Kidney (tissue), 14 donors: ENCODE results near the gene EIF3A. TPM values are rescaled to one million over a fixed set of nuclear protein-coding genes. Genes with fewer than 3 reads are reported as not detected.

Experiments used
- DNase-seq, 5 donors: peaks; one replicate each; pipeline ENCODE4 v3.0.0-alpha.2; 2013 to 2020
- FAIRE-seq: peaks from 2 replicates; lab custom pipeline; 2012; peaks lifted over from hg19 to GRCh38; lab: Jason Lieb, UNC
- H3K27ac ChIP-seq, 2 donors: one replicate each; pipeline ENCODE4 v1.7.0; 2013; ENCODE audit warnings: low read depth in 2 of 2, low read length in 2 of 2, inconsistent platforms in 1 of 2
- H3K27me3 ChIP-seq: one replicate; pipeline ENCODE4 v1.7.1; 2013; ENCODE audit warnings: low read length, inconsistent platforms; ENCODE audit not compliant: control insufficient read depth, insufficient read depth
- H3K36me3 ChIP-seq, 3 donors: one replicate each; pipeline versions ENCODE4 v1.7.0 to v1.7.1; 2013; ENCODE audit warnings: low read length in 3 of 3, control low read depth in 1 of 3, inconsistent platforms in 1 of 3; ENCODE audit not compliant: insufficient read depth in 3 of 3, control insufficient read depth in 2 of 3
- H3K4me1 ChIP-seq, 3 donors: one replicate each; pipeline versions ENCODE4 v1.7.0 to v1.7.1; 2013; ENCODE audit warnings: low read length in 3 of 3, inconsistent platforms in 1 of 3, low read depth in 1 of 3; ENCODE audit not compliant: control insufficient read depth in 2 of 3, insufficient read depth in 2 of 3
- H3K4me3 ChIP-seq, 3 donors: one replicate each; pipeline versions ENCODE4 v1.7.0 to v1.8.1; 2013; ENCODE audit warnings: low read length in 3 of 3, control low read depth in 1 of 3, inconsistent platforms in 1 of 3
- H3K9ac ChIP-seq, 3 donors: one replicate each; pipeline versions ENCODE4 v1.7.0 to v1.7.1; 2013; ENCODE audit warnings: low read length in 3 of 3, control low read depth in 1 of 3, inconsistent platforms in 1 of 3
- H3K9me3 ChIP-seq, 3 donors: one replicate each; pipeline versions ENCODE4 v1.7.0 to v1.7.1; 2013; ENCODE audit warnings: low read length in 3 of 3, control low read depth in 1 of 3, inconsistent platforms in 1 of 3; ENCODE audit not compliant: control insufficient read depth in 2 of 3, insufficient read depth in 1 of 3
- CTCF ChIP-seq: IDR thresholded peaks from 3 replicates; pipeline ENCODE4 v1.5.1; 2012; ENCODE audit warnings: mild to moderate bottlenecking, moderate library complexity, borderline replicate concordance; ENCODE audit not compliant: insufficient read depth; ENCODE audit errors: extremely low read depth
- intact Hi-C: fragments of 100-400 bp; cut with DNase I; formaldehyde crosslinking; loops from one replicate; pipeline ENCODE4 v1.11.1; 2022
- polyA plus RNA-seq: library from polyadenylated mRNA; stranded (reverse); fragments of 350-450 nt; fragmentation: Illumina TruSeq; extraction: RNeasy Lipid Tissue Mini Kit (QIAGEN cat#74804); gene quantifications from one replicate; pipeline ENCODE4 v1.2.3, GENCODE V29; 2014; ENCODE audit warnings: low read depth, low replicate concordance; ENCODE audit not compliant: insufficient read depth
- total RNA-seq: library from RNA; stranded (reverse); fragmentation: NEBNext Ultra II Directional; extraction: Animal tissue kit (Norgen Biotek cat#: 25700); gene quantifications from one replicate; pipeline ENCODE4 v1.2.1, GENCODE V29; 2021
- donor health status: control.
- donor health status: control.
- donor health status: control.
- donor health status: control.
- donor health status: control.
- donor health status: DM: yes; HTN: yes; CAD: no.
- donor health status: Normal renal cell carcinoma (clear cell type).

EIF3A gene
- total and polyA plus RNA-seq, 2 donors from 2014 or later = 24.9 to 95.6 TPM

GRCh38 chr10:118997379-118997778, 83.2 kb downstream of the EIF3A start:
- intact Hi-C loops = no loop called here
- Histone ChIP-seq H3K9ac (no peak overlapping the region), H3K27ac (no peak overlapping the region), H3K4me3 (no peak overlapping the region), H3K9me3 (no peaks in the 10 kb centered on the region), H3K27me3 (no peaks in the 10 kb centered on the region), H3K36me3 (no peaks in the 10 kb centered on the region), H3K4me1 (no peaks in the 10 kb centered on the region)
- FAIRE-seq (no peak), DNase-seq (no peak)
- no peak for TF ChIP-seq CTCF

DNA sequence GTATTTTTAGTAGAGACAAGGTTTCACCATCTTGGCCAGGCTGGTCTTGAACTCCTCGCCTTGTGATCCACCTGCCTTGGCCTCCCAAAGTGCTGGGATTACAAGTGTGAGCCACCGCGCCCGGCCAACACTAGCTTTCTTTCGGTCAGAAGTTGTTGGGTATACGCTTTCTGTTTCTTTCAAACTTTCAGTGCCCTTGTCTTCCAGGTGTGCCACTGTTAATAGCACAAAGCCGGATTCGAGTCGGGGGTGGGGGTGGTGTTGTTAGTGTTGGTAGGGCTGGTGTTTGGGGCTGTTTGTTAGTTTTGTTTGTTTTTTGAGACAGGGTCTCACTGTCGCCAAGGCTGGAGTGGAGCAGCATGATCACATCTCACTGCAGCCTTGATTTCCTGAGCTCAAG, 84.9 kb downstream of the EIF3A start:
- no peaks in the 10 kb centered on the region for H3K36me3 ChIP-seq
- no peak for TF ChIP-seq CTCF
- intact Hi-C loops = no loop called here
- FAIRE-seq (no peak), DNase-seq (no peak)
- H3K27me3 ChIP-seq = no peaks in the 10 kb centered on the region
- H3K4me3 ChIP-seq = no peak overlapping the region
- H3K9me3 ChIP-seq = no peaks in the 10 kb centered on the region
- no peaks in the 10 kb centered on the region for H3K4me1 ChIP-seq
- no peak overlapping the region for H3K9ac ChIP-seq
- H3K27ac ChIP-seq = no peak overlapping the region

GRCh38 chr10:118994321-118994720, 86.3 kb downstream of the EIF3A start:
- no peaks in the 10 kb centered on the region for H3K27me3 ChIP-seq
- no peaks in the 10 kb centered on the region for H3K4me1 ChIP-seq
- no peaks in the 10 kb centered on the region for H3K36me3 ChIP-seq
- intact Hi-C loops = no loop called here
- H3K27ac ChIP-seq = no peak overlapping the region
- no peak for TF ChIP-seq CTCF
- no peak for DNase-seq
- no peak overlapping the region for H3K9ac ChIP-seq
- H3K4me3 ChIP-seq = no peak overlapping the region
- H3K9me3 ChIP-seq = no peaks in the 10 kb centered on the region
- FAIRE-seq = no peak

DNA sequence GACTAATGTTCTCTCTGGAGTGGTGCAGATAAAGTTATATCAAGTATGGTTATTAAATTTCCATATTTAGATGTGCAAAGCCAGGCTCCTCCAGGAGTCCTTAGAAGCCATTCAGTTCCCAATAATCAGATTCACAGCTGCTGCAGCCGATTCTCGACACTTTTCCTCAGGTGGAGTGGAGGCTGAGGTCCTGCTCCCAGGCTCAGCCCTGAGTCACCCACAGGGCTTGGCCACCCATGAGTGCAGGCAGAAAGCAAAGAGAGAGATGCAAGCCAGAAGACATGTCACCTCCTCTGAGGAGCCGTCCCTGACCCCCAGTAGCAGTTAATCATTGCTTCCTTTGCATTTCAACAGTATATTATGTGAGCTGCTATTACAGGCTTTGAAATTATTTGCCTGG, 87.4 kb downstream of the EIF3A start:
- Histone ChIP-seq H3K27me3 (no peaks in the 10 kb centered on the region), H3K9ac (no peak overlapping the region), H3K27ac (no peak overlapping the region), H3K36me3 (no peaks in the 10 kb centered on the region), H3K4me1 (no peaks in the 10 kb centered on the region), H3K4me3 (no peak overlapping the region), H3K9me3 (no peaks in the 10 kb centered on the region)
- intact Hi-C loops = no loop called here
- FAIRE-seq (no peak), DNase-seq (no peak)
- no peak for TF ChIP-seq CTCF
